NK-92 treated with Interleukin-12 subunit alpha and Interleukin-12 subunit beta, amount 100 ng/mL, for 24 hours (cell line): Measurements from ENCODE around the gene ZBTB45.
"Not testable (repeated sequence)": the region's sequence is repeated elsewhere in the genome, so short reads cannot be mapped to it uniquely, and the experiment has no call there.

Source experiments
- DNase-seq: peaks from one replicate; lab custom pipeline; 2025; lab: John Stamatoyannopoulos, UW

Gene ZBTB45

GRCh38 chr19:58474997-58475713 is 44.5 kb downstream of the ZBTB45 start:
- no peak for DNase-seq

GRCh38 chr19:58474291-58474996 is 45.2 kb downstream of the ZBTB45 start:
- DNase-seq: no peak

- no peak for DNase-seq
These were observed 45.8 kb downstream of the ZBTB45 start for GRCh38 chr19:58473775-58474174.

GRCh38 chr19:58471736-58472135 is 47.9 kb downstream of the ZBTB45 start:
- DNase-seq: no peak

GRCh38 chr19:58470837-58471543 is 48.6 kb downstream of the ZBTB45 start:
- DNase-seq: not testable (repeated sequence)

- no peak for DNase-seq
These were observed 50.2 kb downstream of the ZBTB45 start for GRCh38 chr19:58469241-58470013.

GRCh38 chr19:58468216-58468839 is 51.3 kb downstream of the ZBTB45 start:
- DNase-seq: no peak

- DNase-seq: peak; percentile 95
These were observed 52.6 kb downstream of the ZBTB45 start, which contains the start of gene ZNF324 for GRCh38 chr19:58466760-58467589. Gene ZNF324 (plus strand): TSS chr19:58467080. CDS start chr19:58469186, 2,106 bp downstream.

- no peak for DNase-seq
These were observed 53.4 kb downstream of the ZBTB45 start for GRCh38 chr19:58466089-58466759.
